Natural killer cell (primary cell): Measurements from ENCODE around the gene CDH5. TPM values are rescaled to one million over a fixed set of nuclear protein-coding genes. Genes with fewer than 3 reads are reported as not detected.

Source experiments
- ATAC-seq, 3 donors: fragments of 150-1000 bp in 2 of 3; fragments of 200-7000 bp in 1 of 3; cut with Tn5 transposase; 1 replicate in 1 of 3; 2 replicates in 2 of 3; pipeline ENCODE4 v1.10.0; 2021; ENCODE audit warnings: mild to moderate bottlenecking in 2 of 3, moderate library complexity in 2 of 3
- DNase-seq, 2 donors: peaks; one replicate each; pipeline versions ENCODE4 v3.0.0 to v3.0.0-alpha.2; 2013 to 2021; ENCODE audit warnings: mixed read lengths in 1 of 2
- H3K27ac ChIP-seq: one replicate; pipeline ENCODE4 v1.5.1; 2013; ENCODE audit warnings: mild to moderate bottlenecking, low read length
- H3K27me3 ChIP-seq: one replicate; pipeline ENCODE4 v1.6.1; 2013; ENCODE audit warnings: low read length; ENCODE audit not compliant: control insufficient read depth, insufficient read depth
- H3K36me3 ChIP-seq: one replicate; pipeline ENCODE4 v1.6.1; 2013; ENCODE audit warnings: low read length; ENCODE audit not compliant: control insufficient read depth, insufficient read depth
- H3K4me1 ChIP-seq: one replicate; pipeline ENCODE4 v1.6.1; 2013; ENCODE audit warnings: low read length; ENCODE audit not compliant: control insufficient read depth, insufficient read depth
- H3K4me3 ChIP-seq: one replicate; pipeline ENCODE4 v1.5.1; 2013; ENCODE audit warnings: low read length
- H3K9me3 ChIP-seq: one replicate; pipeline ENCODE4 v1.6.1; 2013; ENCODE audit warnings: low read length; ENCODE audit not compliant: control insufficient read depth, insufficient read depth
- H3K27ac Mint-ChIP-seq, 2 donors: one replicate each; pipeline ENCODE4 v1.8.0; 2022; ENCODE audit warnings: mild to moderate bottlenecking in 2 of 2, mixed read lengths in 2 of 2, moderate library complexity in 1 of 2
- H3K27me3 Mint-ChIP-seq, 2 donors: one replicate each; pipeline ENCODE4 v1.8.0; 2022; ENCODE audit warnings: low read depth in 2 of 2, mixed read lengths in 2 of 2
- H3K36me3 Mint-ChIP-seq: one replicate; pipeline ENCODE4 v1.8.0; 2022; ENCODE audit warnings: mixed read lengths
- H3K4me1 Mint-ChIP-seq, 2 donors: one replicate each; pipeline ENCODE4 v1.8.0; 2022; ENCODE audit warnings: mixed read lengths in 2 of 2
- H3K4me3 Mint-ChIP-seq: one replicate; pipeline ENCODE4 v1.8.0; 2022; ENCODE audit warnings: mild to moderate bottlenecking, moderate library complexity, mixed read lengths
- H3K9me3 Mint-ChIP-seq, 2 donors: one replicate each; pipeline ENCODE4 v1.8.0; 2022; ENCODE audit warnings: mixed read lengths in 2 of 2
- CTCF ChIP-seq: fragments of 200-600 bp; IDR thresholded peaks from one replicate; pipeline ENCODE4 v1.8.0; 2022; ENCODE audit warnings: antibody characterized with exemption
- WGBS: methylation state at CpG from one replicate; pipeline ENCODE4 v1.1.7; 2013; ENCODE audit warnings: missing lambda C conversion rate; ENCODE audit not compliant: insufficient coverage; 5-methylcytosine and 5-hydroxymethylcytosine counted together
- intact Hi-C: fragments of 100-400 bp; cut with micrococcal nuclease; formaldehyde crosslinking; loops from one replicate; pipeline ENCODE4 v1.14.2; 2022
- total RNA-seq, 4 donors: library from RNA; stranded (reverse); fragments of 120-200 nt in 1 of 4; gene quantifications; one replicate each; pipeline versions ENCODE4 v1.2.3 to v1.2.4, GENCODE V29; 2013 to 2022

CDH5 gene
- total RNA-seq, 3 donors from 2014 or later (not counting 1 experiment from before 2014, with no cell fraction given), result not detected

GRCh38 chr16:66434619-66435430, 68.3 kb downstream of the CDH5 start:
- no peak overlapping the region for H3K4me3 Mint-ChIP-seq
- ATAC-seq (no peak), DNase-seq (no peak)
- no peaks in the 10 kb centered on the region for H3K36me3 Mint-ChIP-seq
- Histone ChIP-seq H3K27ac (no peak overlapping the region), H3K4me3 (no peak overlapping the region), H3K4me1 (no peaks in the 10 kb centered on the region), H3K9me3 (no peaks in the 10 kb centered on the region), H3K27me3 (no peaks in the 10 kb centered on the region), H3K36me3 (no peaks in the 10 kb centered on the region)
- 81% methylated on average over 9 of the region's 9 CpGs for WGBS
- intact Hi-C loops, result no loop called here
- no peaks in the 10 kb centered on the region for H3K4me1 Mint-ChIP-seq
- H3K27me3 Mint-ChIP-seq, result peaks cover 25 to 37% of the 10 kb centered on the region in 2 donors
- TF ChIP-seq CTCF, result no peak
- no peak overlapping the region for H3K27ac Mint-ChIP-seq
- no peaks in the 10 kb centered on the region for H3K9me3 Mint-ChIP-seq

GRCh38 chr16:66435896-66436295, 69.4 kb downstream of the CDH5 start:
- Mint-ChIP-seq H3K36me3 (no peaks in the 10 kb centered on the region), H3K4me3 (no peak overlapping the region), H3K9me3 (no peaks in the 10 kb centered on the region), H3K27ac (no peak overlapping the region), H3K27me3 (peaks cover 23 to 34% of the 10 kb centered on the region in 2 donors), H3K4me1 (no peaks in the 10 kb centered on the region)
- H3K27me3 ChIP-seq, result no peaks in the 10 kb centered on the region
- DNase-seq, result no peak
- WGBS, result 90% methylated on average over 1 of the region's 1 CpG
- no peaks in the 10 kb centered on the region for H3K36me3 ChIP-seq
- no peak overlapping the region for H3K27ac ChIP-seq
- no peaks in the 10 kb centered on the region for H3K9me3 ChIP-seq
- no peaks in the 10 kb centered on the region for H3K4me1 ChIP-seq
- H3K4me3 ChIP-seq, result no peak overlapping the region
- ATAC-seq, result no peak
- no peak for TF ChIP-seq CTCF
- intact Hi-C loops, result no loop called here

- H3K4me3 Mint-ChIP-seq, result no peak overlapping the region
These were observed 71.0 kb downstream of the CDH5 start for GRCh38 chr16:66437391-66437945.

More at GRCh38 chr16:66437391-66437945, 71.0 kb downstream of the CDH5 start:
- H3K9me3 ChIP-seq, result no peaks in the 10 kb centered on the region
- no peak for TF ChIP-seq CTCF
- H3K36me3 ChIP-seq, result no peaks in the 10 kb centered on the region
- H3K4me1 Mint-ChIP-seq, result no peaks in the 10 kb centered on the region
- 78% methylated on average over 13 of the region's 15 CpGs for WGBS
- intact Hi-C loops, result no loop called here
- H3K4me3 ChIP-seq, result no peak overlapping the region
- no peaks in the 10 kb centered on the region for H3K9me3 Mint-ChIP-seq
- H3K27ac ChIP-seq, result no peak overlapping the region
- no peaks in the 10 kb centered on the region for H3K4me1 ChIP-seq
- no peak for DNase-seq
- H3K27me3 Mint-ChIP-seq, result peaks cover 13 to 32% of the 10 kb centered on the region in 2 donors
- no peaks in the 10 kb centered on the region for H3K27me3 ChIP-seq
- no peak for ATAC-seq
- no peaks in the 10 kb centered on the region for H3K36me3 Mint-ChIP-seq
- no peak overlapping the region for H3K27ac Mint-ChIP-seq
